ENCODE measurements around the gene FBXW4.

Gene FBXW4

GRCh38 chr10:101658975-101659374, 36.0 kb downstream of the FBXW4 start:
- TF ChIP-seq LEF1 (IDR thresholded peaks at IDR 0.05; ENCODE audit: borderline replicate concordance) (no peak), SP1 (IDR thresholded peaks at IDR 0.05) (no peak), PKNOX1 (IDR thresholded peaks at IDR 0.05) (no peak), FOXM1 (IDR thresholded peaks at IDR 0.05; ENCODE audit: borderline replicate concordance) (no peak), NFRKB (IDR thresholded peaks at IDR 0.05) (no peak), FOXA1 (IDR thresholded peaks at IDR 0.05) (no peak), L3MBTL2 (conservative IDR thresholded peaks at IDR 0.05) (no peak), BHLHE40 (IDR thresholded peaks at IDR 0.05; ENCODE audit: borderline replicate concordance) (no peak), ARNT (IDR thresholded peaks at IDR 0.05) (no peak), FOXK2 (IDR thresholded peaks at IDR 0.05) (no peak), TARDBP (IDR thresholded peaks at IDR 0.05) (no peak), ELF4 (IDR thresholded peaks at IDR 0.05) (no peak), HDGF (IDR thresholded peaks at IDR 0.05; ENCODE audit: borderline replicate concordance) (no peak), ZNF384 (IDR thresholded peaks at IDR 0.05) (no peak), CTBP1 (IDR thresholded peaks at IDR 0.05; ENCODE audit: borderline replicate concordance) (no peak), SUZ12 (IDR thresholded peaks at IDR 0.05) (no peak)
- ChIA-PET CTCF (no interaction called here), POLR2A (no interaction called here)
- no peak for DNase-seq (ENCODE audit: extremely low spot score)

GRCh38 chr10:101656890-101657289, 38.1 kb downstream of the FBXW4 start:
- no peak for DNase-seq (ENCODE audit: extremely low spot score)
- no peak for TF ChIP-seq NFRKB (IDR thresholded peaks at IDR 0.05)
- TF ChIP-seq BHLHE40 (IDR thresholded peaks at IDR 0.05; ENCODE audit: borderline replicate concordance), result no peak
- no peak for TF ChIP-seq LEF1 (IDR thresholded peaks at IDR 0.05; ENCODE audit: borderline replicate concordance)
- TF ChIP-seq FOXK2 (IDR thresholded peaks at IDR 0.05), result no peak
- TF ChIP-seq ZNF384 (IDR thresholded peaks at IDR 0.05), result no peak
- no peak for TF ChIP-seq HDGF (IDR thresholded peaks at IDR 0.05; ENCODE audit: borderline replicate concordance)
- TF ChIP-seq L3MBTL2 (conservative IDR thresholded peaks at IDR 0.05), result no peak
- no peak for TF ChIP-seq FOXA1 (IDR thresholded peaks at IDR 0.05)
- TF ChIP-seq PKNOX1 (IDR thresholded peaks at IDR 0.05), result no peak
- no peak for TF ChIP-seq SUZ12 (IDR thresholded peaks at IDR 0.05)
- no peak for TF ChIP-seq ARNT (IDR thresholded peaks at IDR 0.05)
- TF ChIP-seq CTBP1 (IDR thresholded peaks at IDR 0.05; ENCODE audit: borderline replicate concordance), result no peak
- TF ChIP-seq TARDBP (IDR thresholded peaks at IDR 0.05), result no peak
- no peak for TF ChIP-seq ELF4 (IDR thresholded peaks at IDR 0.05)
- ChIA-PET CTCF (no interaction called here), POLR2A (no interaction called here)

GRCh38 chr10:101655570-101655969, 39.4 kb downstream of the FBXW4 start:
- ChIA-PET CTCF (no interaction called here), POLR2A (no interaction called here)

GRCh38 chr10:101653536-101653935, 41.4 kb downstream of the FBXW4 start:
- no peak for DNase-seq (ENCODE audit: extremely low spot score)
- CTCF ChIA-PET, result no interaction called here
- TF ChIP-seq FOXK2 (IDR thresholded peaks at IDR 0.05), result no peak
- TF ChIP-seq ARNT (IDR thresholded peaks at IDR 0.05), result no peak
- TF ChIP-seq HDGF (IDR thresholded peaks at IDR 0.05; ENCODE audit: borderline replicate concordance), result no peak
- TF ChIP-seq TARDBP (IDR thresholded peaks at IDR 0.05), result no peak
- no peak for TF ChIP-seq LEF1 (IDR thresholded peaks at IDR 0.05; ENCODE audit: borderline replicate concordance)
- no peak for TF ChIP-seq ZNF384 (IDR thresholded peaks at IDR 0.05)
- no peak for TF ChIP-seq SUZ12 (IDR thresholded peaks at IDR 0.05)
- TF ChIP-seq L3MBTL2 (conservative IDR thresholded peaks at IDR 0.05), result no peak
- no peak for TF ChIP-seq BHLHE40 (IDR thresholded peaks at IDR 0.05; ENCODE audit: borderline replicate concordance)
- no peak for TF ChIP-seq FOXA1 (IDR thresholded peaks at IDR 0.05)
- TF ChIP-seq NFRKB (IDR thresholded peaks at IDR 0.05), result no peak

More at GRCh38 chr10:101655570-101655969, 39.4 kb downstream of the FBXW4 start:
- no peak for DNase-seq (ENCODE audit: extremely low spot score)
- TF ChIP-seq FOXM1 (IDR thresholded peaks at IDR 0.05; ENCODE audit: borderline replicate concordance) (no peak), LEF1 (IDR thresholded peaks at IDR 0.05; ENCODE audit: borderline replicate concordance) (no peak), SP1 (IDR thresholded peaks at IDR 0.05) (no peak), FOXA1 (IDR thresholded peaks at IDR 0.05) (no peak), FOXK2 (IDR thresholded peaks at IDR 0.05) (no peak), ZNF384 (IDR thresholded peaks at IDR 0.05) (no peak), BHLHE40 (IDR thresholded peaks at IDR 0.05; ENCODE audit: borderline replicate concordance) (no peak), L3MBTL2 (conservative IDR thresholded peaks at IDR 0.05) (no peak), CTBP1 (IDR thresholded peaks at IDR 0.05; ENCODE audit: borderline replicate concordance) (no peak), ARNT (IDR thresholded peaks at IDR 0.05) (no peak), SUZ12 (IDR thresholded peaks at IDR 0.05) (no peak), ELF4 (IDR thresholded peaks at IDR 0.05) (no peak), NFRKB (IDR thresholded peaks at IDR 0.05) (no peak), HDGF (IDR thresholded peaks at IDR 0.05; ENCODE audit: borderline replicate concordance) (no peak), PKNOX1 (IDR thresholded peaks at IDR 0.05) (no peak), TARDBP (IDR thresholded peaks at IDR 0.05) (no peak)

GRCh38 chr10:101651336-101651735, 43.6 kb downstream of the FBXW4 start:
- TF ChIP-seq SUZ12 (IDR thresholded peaks at IDR 0.05) (no peak), FOXA1 (IDR thresholded peaks at IDR 0.05) (no peak), SP1 (IDR thresholded peaks at IDR 0.05) (no peak), FOXK2 (IDR thresholded peaks at IDR 0.05) (no peak), TARDBP (IDR thresholded peaks at IDR 0.05) (no peak), BHLHE40 (IDR thresholded peaks at IDR 0.05; ENCODE audit: borderline replicate concordance) (no peak), ELF4 (IDR thresholded peaks at IDR 0.05) (no peak), CTBP1 (IDR thresholded peaks at IDR 0.05; ENCODE audit: borderline replicate concordance) (no peak)
- ChIA-PET CTCF (no interaction called here), POLR2A (no interaction called here)
- DNase-seq (ENCODE audit: extremely low spot score), result no peak

More at GRCh38 chr10:101653536-101653935, 41.4 kb downstream of the FBXW4 start:
- POLR2A ChIA-PET, result no interaction called here

- ChIA-PET POLR2A (no interaction called here), CTCF (no interaction called here)
- DNase-seq (ENCODE audit: extremely low spot score), result no peak
- no peak for TF ChIP-seq FOXA1 (IDR thresholded peaks at IDR 0.05)
- TF ChIP-seq HDGF (IDR thresholded peaks at IDR 0.05; ENCODE audit: borderline replicate concordance), result no peak
- no peak for TF ChIP-seq PKNOX1 (IDR thresholded peaks at IDR 0.05)
- TF ChIP-seq NFRKB (IDR thresholded peaks at IDR 0.05), result no peak
- no peak for TF ChIP-seq FOXM1 (IDR thresholded peaks at IDR 0.05; ENCODE audit: borderline replicate concordance)
- no peak for TF ChIP-seq SUZ12 (IDR thresholded peaks at IDR 0.05)
- TF ChIP-seq CTBP1 (IDR thresholded peaks at IDR 0.05; ENCODE audit: borderline replicate concordance), result no peak
- no peak for TF ChIP-seq ARNT (IDR thresholded peaks at IDR 0.05)
- no peak for TF ChIP-seq L3MBTL2 (conservative IDR thresholded peaks at IDR 0.05)
Measured at GRCh38 chr10:101650863-101651262, 44.1 kb downstream of the FBXW4 start.

All from HEK293T (cell line).